GM19023 (cell line): Measurements from ENCODE around the gene AGAP9.
"Not testable (repeated sequence)": the region's sequence is repeated elsewhere in the genome, so short reads cannot be mapped to it uniquely, and the experiment has no call there.

ENCODE experiments used
- ATAC-seq: cut with Tn5 transposase; IDR thresholded peaks from one replicate; pipeline ENCODE4 v1.9.1; 2021; ENCODE audit warnings: mild to moderate bottlenecking, moderate library complexity; ENCODE audit not compliant: unreplicated experiment

Gene AGAP9

DNA sequence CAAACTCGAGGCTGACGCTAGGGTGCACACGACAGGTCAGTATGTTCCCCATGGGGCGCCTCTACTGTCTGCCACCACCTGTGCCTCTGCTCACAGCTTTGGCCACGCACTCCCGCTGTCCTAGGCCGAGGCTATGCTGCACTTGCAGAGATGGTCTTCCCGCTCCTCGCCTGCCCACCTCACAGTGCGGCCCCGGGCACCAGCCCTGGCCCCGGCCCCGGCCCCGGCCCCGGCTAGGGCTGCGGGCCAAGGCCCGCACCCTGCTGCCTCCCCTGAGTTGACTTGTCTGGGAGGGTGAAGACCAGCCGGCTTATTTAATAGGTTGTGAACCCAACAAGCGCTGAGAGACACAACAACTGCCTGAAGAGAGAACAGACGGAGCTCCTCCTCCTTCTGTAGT is at the start of gene AGAP9:
TSS of gene AGAP9 (minus strand) at position 164 of the 400 bp plus-strand sequence. CDS start at position 52, 112 bp downstream.
- not testable (repeated sequence) for ATAC-seq

DNA sequence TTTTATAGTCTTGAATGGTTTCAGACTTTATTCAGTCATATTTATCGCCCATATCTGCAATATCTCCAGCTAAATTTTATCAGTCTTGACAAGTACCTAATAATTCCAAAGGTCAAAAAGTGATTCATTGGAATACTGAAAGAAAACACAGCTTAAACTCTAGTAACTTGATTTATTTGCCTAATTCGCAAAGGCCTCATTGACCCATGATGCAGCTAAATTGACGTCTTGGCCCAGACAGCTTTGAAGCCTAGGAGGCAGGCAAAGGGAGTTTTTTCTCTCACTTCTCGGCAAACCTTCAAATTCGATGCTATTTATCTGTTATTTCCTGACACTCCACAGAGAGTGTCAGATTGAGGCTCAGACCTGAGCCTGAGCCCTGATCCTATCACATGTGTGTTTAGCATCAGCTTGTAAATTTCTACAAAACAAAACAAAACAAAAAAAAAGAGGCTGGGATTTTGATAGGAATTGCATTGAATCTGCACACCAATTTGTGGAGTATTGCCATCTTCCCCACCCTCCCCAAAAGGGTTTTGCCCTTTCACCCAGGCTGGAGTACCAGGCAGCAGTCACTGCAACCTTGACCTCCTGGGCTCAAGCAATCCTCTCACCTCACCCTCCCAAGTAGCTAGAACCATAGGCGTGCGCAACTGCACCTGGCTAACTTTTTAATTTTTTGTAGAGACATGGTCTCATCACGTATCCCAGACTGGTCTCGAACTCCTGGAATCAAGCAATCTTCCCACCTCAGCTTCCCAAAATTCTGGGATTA is 47.9 kb upstream of the AGAP9 start:
- not testable (repeated sequence) for ATAC-seq

DNA sequence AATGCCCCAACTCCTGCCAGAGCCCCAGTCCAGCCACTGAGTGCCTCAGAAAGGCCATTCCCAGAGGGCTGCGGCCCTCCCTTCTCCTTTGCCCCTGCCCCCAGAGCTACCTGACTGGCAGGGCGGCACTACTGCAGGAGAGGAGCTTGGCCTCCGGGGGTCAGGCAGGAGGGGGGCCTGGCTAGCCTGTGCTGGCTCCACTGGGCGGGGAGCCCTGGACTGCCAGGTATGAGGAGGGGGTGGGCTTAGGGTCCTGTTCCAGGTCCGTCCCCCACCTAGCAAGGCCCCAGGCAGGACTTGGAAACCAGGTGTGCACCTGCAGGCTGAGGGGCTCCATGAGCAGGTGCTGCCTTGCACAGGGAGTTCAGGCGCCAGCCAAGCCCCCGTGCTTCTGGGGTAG is 43.3 kb upstream of the AGAP9 start:
- ATAC-seq: not testable (repeated sequence)

DNA sequence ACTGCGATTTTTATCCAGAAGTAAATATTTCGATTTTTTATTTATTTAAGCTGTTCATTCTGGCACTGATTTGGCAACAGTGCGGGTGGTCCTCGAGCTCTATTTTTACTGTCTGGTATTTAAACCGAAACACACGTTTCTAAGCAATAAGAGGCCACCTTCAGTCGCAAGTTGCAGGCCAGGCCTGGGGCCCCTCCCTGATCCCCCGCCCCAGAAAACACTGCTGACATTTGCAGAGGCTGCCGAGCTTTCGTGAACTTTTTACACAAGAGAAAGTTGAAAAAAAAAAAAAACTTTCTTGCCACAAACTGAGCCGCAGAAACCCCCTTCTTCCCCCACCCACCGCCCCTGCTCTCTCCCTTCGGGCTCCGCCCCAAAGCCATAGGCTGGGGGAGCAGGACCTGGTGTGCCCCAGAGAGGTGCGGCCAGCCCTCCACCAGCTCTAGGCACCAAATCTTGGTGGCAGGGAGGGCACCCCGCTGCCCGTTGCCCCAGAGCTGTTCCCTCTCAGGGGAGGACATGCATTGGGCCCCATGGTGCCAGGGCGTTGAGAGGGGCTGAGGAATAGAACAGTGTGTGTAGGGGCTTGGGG is 42.8 kb upstream of the AGAP9 start:
- ATAC-seq: not testable (repeated sequence)

DNA sequence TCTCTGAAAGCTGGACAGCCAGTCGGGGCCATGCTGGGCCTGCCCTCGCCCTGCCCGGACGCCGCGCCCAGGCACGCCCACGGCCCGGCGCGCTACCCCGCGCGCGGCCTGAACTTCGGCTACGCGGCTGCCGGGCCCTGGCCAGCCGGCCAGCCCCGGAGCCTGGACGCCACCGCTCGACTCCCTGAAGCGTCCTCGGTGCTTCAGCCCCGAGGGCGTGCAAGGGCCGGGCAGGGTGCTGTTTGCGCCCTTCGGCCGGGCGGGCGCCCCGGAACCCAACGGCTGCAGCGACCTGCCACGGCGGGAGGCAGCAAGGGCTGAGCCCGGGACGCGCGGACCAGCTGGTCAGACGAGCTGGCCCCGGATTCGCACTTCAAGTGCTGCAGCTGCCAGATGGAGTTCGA is 42.1 kb upstream of the AGAP9 start:
- ATAC-seq: not testable (repeated sequence)

DNA sequence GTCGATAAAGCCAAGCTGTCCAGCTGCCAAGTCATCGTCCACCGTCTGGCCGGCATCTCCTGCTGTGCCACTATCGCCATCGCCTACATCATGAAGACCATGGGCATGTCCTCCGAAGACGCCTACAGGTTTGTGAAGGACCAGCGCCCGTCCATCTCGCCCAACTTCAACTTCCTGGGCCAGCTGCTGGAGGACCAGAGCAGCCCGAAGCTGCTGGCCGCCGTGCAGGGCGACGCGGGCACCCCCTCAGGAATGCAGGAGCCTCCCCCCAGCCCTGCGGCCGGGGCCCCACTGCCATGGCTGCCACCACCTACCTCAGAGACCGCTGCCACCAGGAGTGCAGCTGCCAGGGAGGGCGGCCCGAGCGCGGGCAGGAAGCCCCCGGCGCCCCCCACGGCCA is 41.5 kb upstream of the AGAP9 start:
- ATAC-seq: not testable (repeated sequence)

DNA sequence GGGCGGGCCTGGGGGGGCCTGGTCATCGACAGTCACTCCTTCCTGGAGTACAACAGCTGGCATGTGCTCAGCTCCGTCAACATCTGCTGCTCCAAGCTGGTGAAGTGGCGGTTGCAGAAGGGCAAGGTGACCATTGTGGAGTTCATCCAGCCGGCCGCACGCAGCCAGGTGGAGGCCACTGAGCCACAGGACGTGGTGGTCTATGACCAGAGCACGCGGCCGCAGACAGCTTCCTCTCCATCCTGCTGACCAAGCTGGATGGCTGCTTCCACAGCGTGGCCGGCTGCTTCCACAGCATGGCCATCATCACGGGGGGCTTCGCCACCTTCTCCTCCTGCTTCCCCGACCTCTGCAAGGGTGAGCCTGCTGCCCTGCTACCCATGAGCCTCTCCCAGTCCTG is 40.9 kb upstream of the AGAP9 start:
- ATAC-seq: not testable (repeated sequence)

DNA sequence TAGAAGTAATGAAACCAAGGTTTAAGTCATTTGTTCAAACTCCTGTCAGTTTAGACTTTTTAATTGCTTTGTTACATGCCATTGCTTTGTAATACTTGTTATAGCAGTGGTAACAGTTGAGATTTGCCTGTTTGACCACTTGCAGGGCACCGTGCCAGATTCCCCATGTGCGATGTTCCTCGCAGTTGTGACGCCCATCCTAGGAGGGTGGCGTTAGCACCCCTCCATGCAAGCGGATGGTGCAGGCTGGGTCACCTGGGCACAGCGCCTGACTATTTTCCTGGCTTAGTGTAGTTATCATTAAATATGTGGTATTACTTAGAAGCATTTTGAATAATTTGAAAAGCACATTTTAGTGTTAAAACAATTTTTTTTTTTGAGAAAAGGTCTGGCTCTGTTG is 37.0 kb upstream of the AGAP9 start:
- not testable (repeated sequence) for ATAC-seq

DNA sequence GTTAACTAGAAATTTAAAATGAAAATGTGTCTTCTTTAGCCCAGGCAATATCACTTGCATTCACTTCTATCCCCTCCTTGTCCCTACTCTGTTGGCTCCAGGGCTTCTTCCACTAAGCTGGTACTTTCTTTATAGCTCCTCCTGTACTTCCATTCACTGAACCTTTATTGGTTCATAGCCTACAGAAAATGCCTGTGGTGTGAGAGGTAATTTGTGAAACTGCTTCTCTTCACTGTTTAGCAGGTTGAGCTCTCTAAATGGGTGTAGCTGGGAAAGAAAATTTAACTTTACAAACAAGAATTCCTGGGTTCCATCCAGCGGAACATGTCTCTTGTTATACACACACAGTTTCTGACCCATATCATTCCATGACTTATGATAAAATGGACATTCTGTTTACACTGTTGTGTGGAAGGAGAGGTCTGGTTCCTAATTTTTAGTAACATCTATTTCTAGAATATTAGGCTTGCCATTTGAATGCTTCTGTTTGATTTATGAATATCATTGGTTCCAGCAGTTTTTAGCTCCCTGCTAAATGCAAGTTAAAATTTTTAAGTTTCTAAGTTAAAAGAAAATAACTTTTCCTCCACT is 36.4 kb upstream of the AGAP9 start:
- ATAC-seq: not testable (repeated sequence)

DNA sequence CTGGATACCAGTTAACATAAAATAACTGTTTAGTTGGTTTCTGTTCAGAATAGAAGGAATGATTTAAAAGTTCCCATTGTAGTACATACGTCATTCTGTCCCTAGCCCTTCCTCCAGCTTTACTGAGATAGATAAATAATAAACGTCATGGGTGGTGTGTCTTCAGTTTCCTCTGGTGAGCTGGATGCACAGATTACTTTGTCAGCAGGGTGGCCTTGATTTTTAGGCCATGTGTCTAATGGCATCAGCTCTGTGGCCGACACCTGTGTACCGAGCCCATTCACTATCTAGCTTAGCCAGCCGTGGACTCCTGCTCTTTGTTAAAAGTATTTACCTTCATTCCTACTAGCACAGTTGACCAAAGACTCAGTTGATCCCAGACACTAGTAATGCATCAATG is 34.7 kb upstream of the AGAP9 start:
- not testable (repeated sequence) for ATAC-seq

DNA sequence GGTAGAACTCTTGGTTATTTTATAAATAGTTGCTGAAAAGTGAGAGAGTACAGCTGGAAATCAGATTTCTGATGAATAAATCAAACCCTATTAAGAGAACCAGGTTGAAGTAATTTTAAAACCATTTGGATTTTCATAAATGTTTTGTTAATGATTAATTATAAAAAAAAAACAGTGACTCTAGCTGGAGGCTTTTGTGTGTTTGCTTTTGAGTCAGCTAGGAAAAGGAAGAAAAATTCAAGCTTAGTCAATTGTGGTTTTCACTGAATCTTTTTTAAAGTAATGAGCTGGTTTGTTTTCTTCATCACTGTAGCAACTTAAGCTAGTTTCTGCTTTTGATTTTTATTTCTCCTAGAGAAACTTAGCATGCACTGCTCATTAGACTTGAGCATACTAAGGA is 34.2 kb upstream of the AGAP9 start:
- ATAC-seq: not testable (repeated sequence)

DNA sequence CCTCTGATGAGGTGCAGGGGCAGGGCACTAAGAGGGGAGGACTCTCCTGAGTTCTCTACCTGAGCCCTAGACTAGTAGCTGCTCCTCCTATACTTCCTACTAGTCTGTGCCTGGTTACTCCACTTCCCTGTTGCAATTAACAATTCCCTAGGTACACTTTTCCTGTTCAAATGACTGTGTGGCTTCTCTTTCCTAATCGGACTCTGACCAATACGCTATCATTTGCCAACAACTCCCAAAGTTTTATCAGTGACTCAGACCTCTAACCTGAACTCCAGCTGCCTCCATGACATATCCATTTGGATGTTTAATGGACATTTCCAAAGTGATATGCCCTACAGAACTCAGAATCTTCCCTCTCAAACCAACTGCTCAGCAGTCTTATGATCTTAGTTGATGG is 31.9 kb upstream of the AGAP9 start:
- not testable (repeated sequence) for ATAC-seq

DNA sequence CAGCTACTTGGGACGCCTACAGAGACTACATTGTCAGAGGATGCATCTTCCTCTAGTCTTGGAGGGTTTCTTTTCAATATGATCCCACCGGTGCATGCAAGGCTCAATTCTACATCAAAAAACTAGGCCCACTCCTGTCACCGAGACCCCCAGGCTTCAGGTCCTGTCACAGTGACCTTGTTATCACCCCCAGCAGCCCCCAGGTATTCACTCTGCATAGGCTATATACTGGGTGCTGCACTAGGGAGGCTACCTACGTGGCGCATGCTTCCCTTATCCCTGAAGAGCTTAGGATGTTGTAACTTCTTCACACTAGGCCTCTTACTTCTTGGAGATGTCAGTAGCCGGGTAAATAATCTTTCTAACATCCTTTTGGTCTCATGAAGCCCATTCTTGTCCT is 31.1 kb upstream of the AGAP9 start:
- not testable (repeated sequence) for ATAC-seq

DNA sequence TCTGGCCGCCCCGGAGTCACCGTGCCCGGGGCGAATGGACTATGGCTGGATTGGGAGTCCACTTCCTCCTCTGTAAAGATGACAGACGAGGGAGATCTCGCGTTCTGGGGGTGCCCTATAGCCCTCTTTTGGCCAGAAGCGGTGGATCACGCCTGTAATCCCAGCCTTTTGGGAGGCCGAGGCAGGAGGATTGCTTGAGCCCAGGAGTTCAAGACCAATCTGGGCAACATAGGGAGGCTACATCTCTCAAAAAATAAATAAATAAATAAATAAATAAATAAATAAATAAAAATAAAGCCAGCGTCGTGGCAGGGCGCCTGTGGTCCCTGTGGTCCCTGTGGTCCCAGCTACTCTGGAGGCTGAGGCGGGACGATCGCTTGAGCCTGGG is 30.4 kb upstream of the AGAP9 start:
- ATAC-seq: not testable (repeated sequence)

DNA sequence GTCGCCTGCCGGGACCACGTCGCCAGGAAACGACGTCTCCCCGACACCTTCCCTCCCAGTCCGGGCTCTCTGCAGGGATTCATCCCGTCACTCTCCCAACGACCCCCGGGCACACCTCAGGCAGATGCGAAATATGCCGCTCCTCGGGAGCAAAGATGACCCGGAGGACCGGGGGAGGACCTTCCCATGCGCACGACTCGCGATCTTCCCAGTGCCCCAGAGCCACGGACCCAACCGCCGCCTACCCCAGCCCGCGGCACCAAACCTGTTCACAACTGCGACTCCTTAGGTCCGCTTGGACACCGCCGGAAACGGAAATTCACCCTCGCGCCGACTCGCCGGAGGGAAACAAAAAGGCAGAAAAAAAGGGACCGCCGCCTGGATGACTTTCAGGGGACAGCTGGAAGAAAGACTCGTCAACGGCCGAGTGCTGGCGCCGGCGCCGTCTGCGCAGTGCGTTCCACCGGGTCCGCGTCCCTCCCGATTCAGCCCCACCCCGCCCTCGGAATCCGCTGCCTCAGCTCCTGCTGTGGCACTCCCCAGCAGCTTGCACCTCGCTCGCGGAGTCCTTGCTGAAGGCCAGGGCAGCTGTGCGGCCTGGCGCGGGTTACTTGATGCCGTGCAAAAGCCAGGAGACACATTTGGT is 29.9 kb upstream of the AGAP9 start:
- peak; percentile 95 for ATAC-seq

DNA sequence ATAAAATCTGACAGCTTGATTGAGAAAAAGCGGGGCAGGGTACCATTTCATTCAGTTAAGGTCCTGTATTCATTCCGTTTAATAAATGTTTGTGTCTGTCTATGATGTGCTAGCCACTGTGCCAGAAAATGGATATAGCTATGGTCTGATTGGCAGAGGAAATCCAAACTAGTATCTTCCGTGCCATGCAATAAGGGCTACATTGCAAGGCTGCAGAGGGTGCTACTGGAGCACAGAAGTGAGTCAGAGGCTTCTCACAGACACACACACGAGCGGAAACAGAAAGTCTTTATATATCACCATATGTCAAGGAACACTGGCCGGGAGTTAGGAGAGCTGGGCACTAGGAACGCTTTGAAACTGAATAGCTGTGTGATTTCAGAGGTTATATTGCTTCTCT is 29.3 kb upstream of the AGAP9 start:
- ATAC-seq: peak; percentile 42

DNA sequence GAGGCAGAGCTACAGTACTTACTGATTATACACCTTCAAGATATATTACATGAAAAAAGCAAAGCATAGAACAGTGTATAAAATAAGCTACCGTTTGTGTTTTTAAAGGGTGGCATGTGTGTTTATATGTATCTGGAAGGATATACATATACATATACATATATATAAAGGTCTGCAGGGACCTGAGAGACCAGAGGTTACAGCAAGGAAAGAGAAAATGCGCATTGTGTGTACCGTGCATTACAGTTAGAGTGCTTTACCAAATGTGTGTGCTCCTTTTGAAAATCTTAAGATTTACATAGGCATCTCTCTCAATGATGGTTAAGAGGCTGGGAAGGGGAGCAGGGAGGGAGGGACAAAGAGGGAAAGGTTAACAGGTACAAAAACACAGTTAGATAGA is 23.8 kb upstream of the AGAP9 start:
- ATAC-seq: not testable (repeated sequence)

DNA sequence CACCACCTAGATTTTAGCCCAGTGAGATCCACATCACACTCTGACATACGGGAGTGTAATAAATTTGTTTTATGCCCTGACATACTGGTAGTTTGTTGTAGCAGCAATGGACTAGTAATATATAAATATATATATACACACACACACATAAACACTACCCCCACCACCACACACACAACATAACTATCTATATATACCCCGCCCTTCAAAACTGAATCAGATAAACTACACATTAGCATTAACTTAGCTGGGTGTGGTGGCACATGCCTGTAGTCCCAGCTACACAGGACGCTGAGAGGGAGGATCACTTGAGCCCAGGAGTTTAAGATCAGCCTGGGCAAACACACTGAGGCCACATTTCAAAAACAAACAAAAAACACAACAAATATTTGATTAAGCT is 13.0 kb upstream of the AGAP9 start:
- ATAC-seq: not testable (repeated sequence)

DNA sequence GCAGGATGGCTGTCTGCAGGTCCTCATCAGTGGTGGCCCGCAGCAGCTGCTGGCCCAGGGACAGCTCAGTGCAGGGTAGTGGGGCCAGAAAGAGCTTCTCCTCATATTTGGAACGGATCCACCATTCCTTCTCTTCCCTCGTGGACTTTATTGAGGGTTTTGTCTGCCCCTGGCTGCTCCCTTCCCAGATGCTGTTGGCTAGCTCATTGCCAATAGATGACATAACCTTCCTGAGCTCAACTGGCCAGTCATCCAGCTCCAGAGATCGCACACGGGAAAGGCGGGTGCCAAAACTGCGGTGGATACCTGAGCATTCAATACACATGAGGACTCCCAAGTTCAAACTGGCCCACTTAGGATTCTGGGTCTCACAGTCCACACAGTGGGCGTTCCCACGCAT is 21.1 kb downstream of the AGAP9 start:
- ATAC-seq: not testable (repeated sequence)

DNA sequence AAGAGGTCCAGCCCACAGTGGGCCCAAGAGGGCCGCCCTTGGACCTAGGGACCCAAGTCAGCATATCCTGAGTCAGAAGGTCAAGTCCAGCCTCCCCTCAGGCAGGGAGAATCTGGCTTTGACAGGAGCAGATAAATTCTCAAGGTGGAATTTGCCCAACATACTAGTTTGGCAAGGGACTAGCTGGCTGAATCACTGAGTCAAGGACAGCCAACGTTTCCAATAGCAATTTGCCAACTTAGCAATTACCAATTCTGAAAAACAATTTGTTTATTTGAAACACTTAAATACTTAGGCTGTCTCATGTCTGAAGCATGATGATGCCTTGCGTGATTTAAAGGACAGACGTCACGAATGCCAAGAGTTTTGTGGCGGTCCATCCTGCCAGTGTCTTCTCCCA is 29.2 kb downstream of the AGAP9 start:
- ATAC-seq: not testable (repeated sequence)

DNA sequence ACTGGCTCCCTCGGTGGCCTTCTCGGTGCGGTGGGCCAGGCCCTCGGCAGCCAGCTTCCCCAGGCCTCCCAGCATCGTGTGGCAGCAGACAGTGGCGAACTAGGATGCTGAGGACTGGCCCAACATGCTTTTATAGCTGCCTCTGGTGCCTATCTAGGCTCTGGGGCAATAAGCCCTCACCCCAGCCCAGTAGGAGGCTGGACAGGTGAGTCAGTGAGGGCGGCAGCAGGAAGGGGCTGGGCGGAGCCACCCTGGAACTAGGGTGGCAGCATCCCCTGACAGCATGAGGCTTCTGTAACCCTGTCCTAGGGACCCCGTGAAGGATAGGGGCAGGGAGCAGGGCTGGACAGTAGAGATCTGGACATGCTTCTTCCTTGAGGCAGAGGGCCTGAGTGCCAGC is 31.8 kb downstream of the AGAP9 start, which contains the start of gene FAM25G:
TSS of gene FAM25G (minus strand) at position 101 of the 400 bp plus-strand sequence. CDS start at position 75, 26 bp downstream.
- ATAC-seq: not testable (repeated sequence)
